Stimulated activated CD8-positive, alpha-beta memory T cell treated with anti-CD3 and anti-CD28 coated beads, Interleukin-12 subunit alpha, Interleukin-12 subunit beta, amount 100 ng/mL, for 24 hours (primary cell): ENCODE results near the gene SSR3.

Experiments
- DNase-seq: peaks from one replicate; pipeline ENCODE4 v3.0.0-alpha.2; 2020; ENCODE audit errors: extremely low read depth

Gene SSR3

GRCh38 chr3:156491192-156491591, 63.7 kb downstream of the SSR3 start:
- DNase-seq: no peak
